GM19324 (cell line): ENCODE data around the gene HTR3B.
"Not testable (repeated sequence)": the region's sequence is repeated elsewhere in the genome, so short reads cannot be mapped to it uniquely, and the experiment has no call there.

Experiments
- ATAC-seq: cut with Tn5 transposase; IDR thresholded peaks from one replicate; pipeline ENCODE4 v1.9.1; 2021; ENCODE audit warnings: mild to moderate bottlenecking, moderate library complexity; ENCODE audit not compliant: unreplicated experiment, low FRiP score

Gene HTR3B

GRCh38 chr11:113904379-113905101, at the start of gene HTR3B:
Gene HTR3B, plus strand, starts transcription at chr11:113904796. Its CDS starts 138 bp downstream, at chr11:113904934.
- no peak for ATAC-seq

GRCh38 chr11:113855803-113856202, 48.8 kb upstream of the HTR3B start:
- ATAC-seq, result no peak

GRCh38 chr11:113856966-113857759, 47.4 kb upstream of the HTR3B start:
- ATAC-seq, result no peak

- no peak for ATAC-seq
Observed at GRCh38 chr11:113859665-113860064, 44.9 kb upstream of the HTR3B start.

- no peak for ATAC-seq
Observed at GRCh38 chr11:113862435-113862834, 42.2 kb upstream of the HTR3B start.

- ATAC-seq, result no peak
Observed at GRCh38 chr11:113864410-113864809, 40.2 kb upstream of the HTR3B start.

GRCh38 chr11:113865873-113866272, 38.7 kb upstream of the HTR3B start:
- no peak for ATAC-seq

- no peak for ATAC-seq
Observed at GRCh38 chr11:113867843-113868503, 36.6 kb upstream of the HTR3B start.

- ATAC-seq, result no peak
Observed at GRCh38 chr11:113871336-113871735, 33.3 kb upstream of the HTR3B start.

GRCh38 chr11:113873236-113873626, 31.4 kb upstream of the HTR3B start:
- no peak for ATAC-seq

- no peak for ATAC-seq
Observed at GRCh38 chr11:113874096-113874495, 30.5 kb upstream of the HTR3B start.

- ATAC-seq, result peak; percentile 35
Observed at GRCh38 chr11:113874581-113875233, 29.9 kb upstream of the HTR3B start.

GRCh38 chr11:113875234-113876073, 29.1 kb upstream of the HTR3B start, which contains the start of gene USP28:
Gene USP28, minus strand, starts transcription at chr11:113875572. Its CDS starts 71 bp downstream, at chr11:113875501.
- peak; percentile 91 for ATAC-seq

- ATAC-seq, result no peak
Observed at GRCh38 chr11:113876074-113876797, 28.4 kb upstream of the HTR3B start.

- no peak for ATAC-seq
Observed at GRCh38 chr11:113876798-113877669, 27.6 kb upstream of the HTR3B start.

- ATAC-seq, result no peak
Observed at GRCh38 chr11:113877670-113878055, 26.9 kb upstream of the HTR3B start.

- ATAC-seq, result not testable (repeated sequence)
Observed at GRCh38 chr11:113879446-113879845, 25.1 kb upstream of the HTR3B start.

GRCh38 chr11:113880971-113881370, 23.6 kb upstream of the HTR3B start:
- no peak for ATAC-seq
